Stimulated activated CD4-positive, alpha-beta T cell treated with anti-CD3 and anti-CD28 coated beads, Interleukin-4, amount 100 ng/mL, for 48 hours (primary cell): ENCODE data around the gene CYTIP.
A peak's percentile ranks its signal among the peaks of the same experiment; 100 is the strongest.

Experiments
- DNase-seq, 2 donors: peaks; one replicate each; pipeline ENCODE4 v3.0.0-alpha.2; 2020; ENCODE audit warnings: low read depth in 2 of 2

CYTIP gene

DNA sequence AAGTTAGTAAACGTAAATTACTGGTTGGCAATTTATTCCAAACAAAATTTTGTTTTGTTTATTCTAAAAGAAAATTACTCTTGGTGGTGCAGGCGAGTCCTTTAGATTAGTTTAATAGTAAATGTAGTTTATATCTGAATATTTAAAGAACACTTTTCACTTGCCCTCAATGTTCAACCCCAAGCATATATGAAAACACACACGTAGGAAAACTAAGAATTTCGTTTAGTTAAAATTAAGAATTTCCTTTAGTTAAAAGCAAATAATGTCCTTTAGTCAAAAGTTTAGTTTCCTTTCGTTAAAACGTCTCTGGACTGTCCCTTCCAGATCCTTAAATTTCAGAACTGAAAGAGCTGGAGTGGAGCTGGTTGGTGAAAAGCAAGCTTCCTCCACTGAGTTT lies 19.1 kb upstream of the CYTIP start:
- no peak for DNase-seq

DNA sequence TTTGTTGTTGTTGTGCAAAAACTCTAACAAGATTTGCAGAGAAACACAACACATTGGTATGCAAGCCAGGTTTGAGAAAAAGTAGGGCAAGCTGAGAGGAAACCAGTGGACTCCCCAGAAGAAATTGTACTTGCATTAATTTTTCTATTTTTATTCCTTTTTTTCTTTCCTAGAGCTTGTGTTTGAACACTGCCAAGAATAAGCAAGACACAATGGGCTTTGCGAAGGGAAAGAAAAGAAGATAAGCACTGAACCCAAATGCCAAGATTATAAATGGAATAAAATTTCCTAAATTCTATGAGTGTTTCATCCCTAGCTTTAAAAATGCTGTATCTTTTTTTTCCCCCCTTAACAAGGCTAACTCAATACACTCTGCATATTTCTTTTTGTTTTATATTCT lies 17.0 kb upstream of the CYTIP start:
- DNase-seq = no peak

DNA sequence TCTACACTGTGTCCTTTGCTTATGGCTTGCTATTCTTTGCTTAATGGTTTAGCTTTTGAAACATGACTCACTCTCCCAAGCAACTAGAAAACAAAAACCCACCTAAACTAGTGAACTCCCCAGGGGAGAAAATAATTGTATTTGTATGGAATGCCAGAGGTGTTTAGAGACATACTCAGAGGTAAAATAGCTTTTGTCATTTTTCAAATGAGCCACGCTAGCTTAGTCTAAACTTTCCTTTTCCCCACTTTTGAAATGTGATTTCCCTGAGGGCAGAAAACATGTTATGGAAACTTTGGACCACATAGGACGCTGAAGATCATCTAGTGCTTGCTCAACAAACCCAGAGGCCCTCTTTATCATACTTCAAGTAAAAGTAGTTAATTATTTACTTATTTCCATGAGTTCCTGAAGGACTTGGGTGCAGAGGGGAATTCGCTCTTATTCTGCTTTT lies 16.5 kb upstream of the CYTIP start:
- DNase-seq = no peak

DNA sequence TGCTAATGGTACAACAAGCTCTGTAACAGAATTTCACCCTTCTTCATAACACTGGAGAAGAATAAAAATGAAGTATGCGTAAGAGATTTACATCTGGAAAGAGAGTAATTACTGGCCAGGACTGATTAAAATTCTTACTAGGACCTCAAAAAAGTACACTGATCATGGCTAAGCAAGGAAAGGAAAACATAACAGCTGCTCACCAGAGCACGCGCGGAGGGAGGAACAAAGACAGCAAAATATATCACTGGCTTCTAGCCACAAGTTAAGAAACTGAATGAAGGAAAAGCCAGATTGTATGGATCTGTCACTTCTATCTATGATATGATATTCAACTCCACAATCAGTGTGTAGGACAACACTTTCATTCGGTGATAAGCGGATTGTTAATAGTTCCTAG lies 15.6 kb upstream of the CYTIP start:
- no peak for DNase-seq

DNA sequence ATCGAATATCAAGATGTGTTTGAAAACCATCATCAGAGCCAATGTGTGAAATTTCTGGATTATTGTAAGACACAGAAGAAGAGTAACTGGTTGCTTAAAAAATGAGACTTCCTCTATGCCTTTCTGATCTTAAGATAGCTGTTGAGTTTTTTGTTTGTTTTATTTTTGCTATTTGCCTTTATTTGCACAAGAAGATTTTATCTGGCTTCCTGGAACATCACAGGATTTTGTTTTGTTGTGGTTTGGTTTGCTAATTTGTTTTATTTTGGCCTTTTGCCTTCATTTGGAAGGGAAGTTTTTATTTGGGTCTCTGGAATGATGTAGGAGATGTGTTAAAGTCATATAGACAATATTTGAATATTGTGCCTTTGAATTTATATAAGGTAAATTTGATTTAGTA lies 3.9 kb upstream of the CYTIP start:
- no peak for DNase-seq

DNA sequence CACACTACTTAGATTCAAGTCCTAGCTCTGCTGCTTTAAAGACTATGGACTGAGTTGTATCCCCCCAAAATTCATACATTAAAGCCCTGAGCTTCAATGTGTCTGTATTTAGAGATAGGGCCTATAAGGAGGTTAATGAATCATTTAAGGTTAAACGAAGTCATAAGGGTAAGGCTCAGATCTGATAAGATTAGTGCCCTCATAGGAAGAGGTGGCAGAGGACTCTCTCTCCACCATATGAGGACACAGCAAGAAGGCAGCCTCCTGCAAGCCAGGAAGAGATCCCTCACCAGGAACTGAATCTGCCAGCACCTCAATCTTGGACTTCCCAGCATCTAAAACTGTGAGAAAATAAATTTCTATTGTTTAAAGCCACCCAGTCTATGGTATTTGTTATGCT lies 3.1 kb upstream of the CYTIP start:
- no peak for DNase-seq

GRCh38 chr2:157444641-157445040 lies 752 bp upstream of the CYTIP start:
- no peak for DNase-seq

- DNase-seq = no peak
Measured at GRCh38 chr2:157443090-157443489, 799 bp downstream of the CYTIP start.

GRCh38 chr2:157442636-157443035 lies 1.3 kb downstream of the CYTIP start:
- DNase-seq = no peak

GRCh38 chr2:157442191-157442590 lies 1.7 kb downstream of the CYTIP start:
- no peak for DNase-seq

DNA sequence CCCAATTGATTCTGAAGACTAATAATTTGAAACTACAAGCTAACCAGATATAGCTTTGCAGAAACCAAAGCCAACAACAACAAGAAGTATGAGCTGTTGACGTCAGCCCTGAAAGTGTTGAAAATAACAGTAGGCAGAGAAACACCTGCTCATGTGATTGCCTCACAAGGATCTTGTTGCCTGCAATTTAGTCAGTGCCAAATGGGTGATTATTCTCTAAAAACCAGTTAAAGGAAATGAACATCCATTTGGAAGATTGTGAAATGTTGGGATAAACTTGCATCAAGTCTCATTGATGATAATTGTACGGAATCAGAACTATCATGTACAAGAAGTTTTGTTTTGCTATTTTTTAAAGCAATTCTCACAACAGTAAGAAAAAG lies 2.8 kb downstream of the CYTIP start:
- no peak for DNase-seq

DNA sequence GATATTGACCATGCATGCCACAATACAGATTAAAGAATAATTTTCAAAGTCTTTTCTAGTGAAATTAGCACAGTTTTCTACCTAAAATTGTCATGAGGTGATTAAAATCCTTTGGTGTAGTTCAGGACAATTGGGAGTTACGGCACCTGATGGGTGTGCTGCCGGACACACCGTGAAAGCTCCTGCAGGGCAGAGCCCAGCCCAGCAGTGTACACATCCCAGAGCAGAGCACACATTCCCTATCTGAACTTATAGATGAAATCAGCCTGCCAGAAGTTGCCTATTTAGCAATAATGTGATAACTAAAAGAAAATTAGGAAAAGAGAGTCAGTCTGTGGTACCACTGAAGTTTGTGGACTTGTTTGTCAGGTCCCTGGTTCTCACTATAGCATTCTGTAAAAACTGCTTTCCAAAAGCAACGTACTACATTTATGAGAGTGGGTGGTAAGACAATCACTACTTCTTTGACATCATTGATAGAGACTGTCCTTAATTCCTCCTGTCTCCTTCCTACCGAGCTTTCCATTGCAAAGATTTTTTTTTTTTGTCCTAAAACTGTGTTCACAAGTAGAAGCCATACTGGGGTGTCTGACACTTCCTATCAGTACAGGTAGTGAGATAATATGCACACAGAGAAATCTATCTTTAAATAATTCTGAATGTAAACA lies 3.4 kb downstream of the CYTIP start:
- no peak for DNase-seq

- peak in 1 of 2 donors; percentile 60 for DNase-seq
Measured at GRCh38 chr2:157439824-157440186, 4.1 kb downstream of the CYTIP start.

DNA sequence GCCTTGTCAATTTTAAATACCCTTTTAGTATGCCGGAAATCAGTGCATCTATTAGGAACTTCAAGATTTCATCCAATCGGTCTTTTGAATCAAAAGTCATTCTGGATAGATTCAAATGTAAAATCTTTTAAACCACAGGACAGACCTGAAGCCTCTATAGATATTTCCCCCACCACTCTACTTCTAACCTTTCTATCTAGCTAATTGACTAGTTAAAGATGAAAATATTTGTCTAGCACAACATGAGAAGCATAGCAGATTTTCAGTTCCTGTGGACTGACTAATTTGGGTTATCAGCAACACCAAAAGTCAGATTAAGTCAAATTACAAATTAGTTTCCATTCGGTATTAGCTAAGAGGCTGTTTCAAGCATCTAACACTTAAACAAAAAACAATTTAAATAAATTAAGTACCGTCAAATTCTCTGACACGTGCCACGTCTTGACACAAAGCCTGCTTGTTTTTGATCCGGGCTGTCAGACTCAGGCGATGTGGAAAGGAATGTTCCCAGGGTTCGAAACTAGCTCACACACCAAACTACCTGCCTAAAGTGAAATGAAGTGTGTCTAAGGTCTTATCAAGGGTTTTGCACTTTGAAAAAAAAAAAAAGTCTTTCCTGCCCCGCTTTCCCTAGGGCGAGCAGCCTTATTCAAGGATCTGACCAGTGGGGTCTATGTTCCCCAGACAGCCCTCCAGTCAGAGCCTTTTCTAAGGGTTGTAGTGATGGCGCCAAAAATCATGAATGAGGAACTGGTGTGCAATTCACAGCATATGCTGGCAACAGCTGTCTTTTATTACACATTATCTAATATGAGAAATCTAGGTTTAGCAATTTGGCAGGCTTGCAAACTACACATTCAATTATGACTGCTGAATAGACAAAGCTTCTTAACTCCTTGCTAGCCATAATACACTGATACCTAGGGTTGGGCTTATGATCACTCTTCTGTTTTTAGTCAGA lies 4.7 kb downstream of the CYTIP start:
- no peak for DNase-seq

GRCh38 chr2:157433394-157433793 lies 10.5 kb downstream of the CYTIP start:
- no peak for DNase-seq

DNA sequence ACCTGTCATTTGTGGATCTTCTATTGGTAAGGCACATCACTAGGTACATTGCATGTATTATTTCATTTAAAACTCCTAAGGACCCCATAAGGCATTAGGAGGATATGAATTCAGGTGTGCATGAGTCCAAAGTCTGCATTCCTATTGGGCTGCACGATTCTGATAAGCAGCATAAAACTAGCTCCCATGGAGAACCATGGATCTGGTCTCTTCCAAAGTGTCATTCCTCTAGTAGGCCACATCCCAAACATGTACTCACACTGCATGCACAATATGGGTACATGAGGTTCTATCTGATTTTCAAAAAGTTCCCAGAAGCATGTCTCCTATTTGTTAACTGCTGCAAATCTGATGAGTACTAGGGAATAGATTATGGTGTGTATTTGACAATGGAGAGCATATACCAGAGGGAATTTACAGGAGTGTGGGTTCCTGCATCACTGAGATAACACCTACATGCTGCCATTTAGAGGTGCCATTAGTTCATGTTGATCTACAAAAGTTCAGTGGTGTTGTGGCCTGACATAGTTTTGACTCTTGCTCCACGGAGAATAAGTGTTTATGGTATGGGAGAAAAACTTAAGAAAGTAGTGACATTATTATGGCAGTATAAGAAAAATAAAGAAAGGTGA lies 11.3 kb downstream of the CYTIP start:
- DNase-seq = no peak

DNA sequence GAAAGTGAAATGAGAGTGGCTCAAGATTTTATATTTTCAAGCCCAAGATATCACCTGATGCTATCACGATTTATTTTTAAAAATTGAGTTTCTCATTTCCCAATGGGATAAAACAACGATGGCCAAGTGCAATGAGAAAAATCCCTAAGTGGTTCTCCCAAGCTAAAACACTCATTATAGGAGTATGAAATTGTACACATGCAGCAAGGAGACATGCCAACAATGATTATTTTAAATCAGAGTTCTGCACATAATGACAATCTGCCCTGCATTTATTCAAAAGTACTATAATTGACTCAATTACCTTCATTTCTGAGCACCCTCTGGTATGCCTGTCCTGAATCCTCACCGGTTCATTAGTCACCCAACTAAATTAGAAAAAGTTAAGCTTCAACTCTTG lies 12.7 kb downstream of the CYTIP start:
- DNase-seq = no peak

DNA sequence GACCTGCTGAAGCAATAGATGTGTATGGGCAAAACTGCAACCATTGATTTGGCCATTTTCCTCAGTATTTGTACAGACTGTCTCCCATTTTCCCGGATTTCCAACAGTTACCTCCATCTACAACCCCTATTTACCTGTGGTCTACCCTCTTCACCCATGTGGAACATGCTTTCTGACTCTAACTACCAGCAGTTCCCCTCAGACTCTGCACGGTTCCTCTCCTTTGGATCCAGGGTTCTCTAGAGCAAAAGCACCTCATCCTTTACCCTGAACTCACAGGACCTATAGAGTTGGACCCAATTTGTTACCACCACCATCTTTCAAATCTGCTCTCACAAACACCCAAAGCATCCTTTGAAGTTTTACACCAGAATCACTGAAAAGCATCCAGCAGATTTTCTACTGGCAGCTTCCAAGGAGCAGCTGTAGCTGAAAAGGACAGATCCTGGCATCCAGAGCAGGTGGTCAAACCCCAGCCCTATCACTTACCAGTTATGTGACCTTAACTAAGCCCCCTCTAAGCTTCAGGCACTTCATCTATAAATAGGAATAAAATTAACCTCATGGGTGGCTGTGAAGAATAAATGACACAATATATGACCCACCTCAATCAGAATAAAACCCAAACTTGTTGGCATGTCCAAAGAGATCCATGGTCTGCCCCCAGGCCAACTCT lies 15.3 kb downstream of the CYTIP start:
- no peak for DNase-seq

- DNase-seq = no peak
Measured at GRCh38 chr2:157427922-157428303, 16.0 kb downstream of the CYTIP start.

DNA sequence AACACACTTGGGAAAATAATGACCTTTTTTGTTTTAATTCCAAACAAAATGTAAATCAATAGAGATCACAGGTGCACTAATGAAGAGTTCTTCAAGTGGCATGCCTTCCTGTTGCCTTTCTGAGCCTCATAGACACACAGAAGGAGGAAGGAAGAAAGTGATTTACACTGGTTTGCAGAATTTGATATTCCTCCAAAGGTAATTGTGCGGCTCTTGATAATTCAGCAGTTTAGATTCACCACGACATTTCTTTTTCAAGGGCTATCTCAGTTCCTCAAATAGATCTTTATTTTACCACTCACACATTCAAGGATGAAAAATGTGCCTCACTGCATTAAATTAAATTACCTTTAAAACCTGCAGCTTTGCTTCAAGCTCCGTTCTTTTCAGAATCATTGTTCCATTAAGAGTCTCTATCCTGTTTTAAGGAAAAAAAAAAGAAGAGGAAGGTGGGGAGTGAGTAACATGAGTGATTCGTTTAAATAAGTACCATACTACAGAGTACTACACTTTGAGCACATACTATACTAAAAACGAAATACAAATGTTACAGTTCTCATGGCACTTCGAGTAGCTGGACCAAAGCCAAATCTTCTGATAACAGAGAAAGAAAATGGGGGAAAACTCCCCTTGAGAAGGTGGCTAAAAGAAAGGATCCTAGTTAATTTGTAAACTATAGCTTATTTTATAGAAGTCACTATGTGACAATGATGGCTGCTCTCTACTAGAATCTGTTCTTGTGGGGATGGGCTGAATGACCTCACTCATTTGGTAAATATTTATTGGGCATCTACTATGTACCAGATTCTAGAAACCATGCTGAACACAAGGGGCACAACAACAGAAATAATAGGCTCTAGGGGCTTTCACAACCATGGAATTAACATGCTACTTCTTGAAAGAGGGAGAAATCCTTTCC lies 16.6 kb downstream of the CYTIP start:
- no peak for DNase-seq

- DNase-seq = no peak
Measured at GRCh38 chr2:157426477-157426994, 17.4 kb downstream of the CYTIP start.
